Melanocyte of skin (primary cell): ENCODE results near the gene RASSF4. TPM values are rescaled to one million over a fixed set of nuclear protein-coding genes. Genes with fewer than 3 reads are reported as not detected.

ENCODE experiments used
- total RNA-seq, 2 donors: library from RNA; depleted of rRNA; stranded (reverse); fragments of >200 nt; gene quantifications; 2 replicates each; pipeline ENCODE4 v1.2.3, GENCODE V29; 2012

RASSF4 gene, protein sequence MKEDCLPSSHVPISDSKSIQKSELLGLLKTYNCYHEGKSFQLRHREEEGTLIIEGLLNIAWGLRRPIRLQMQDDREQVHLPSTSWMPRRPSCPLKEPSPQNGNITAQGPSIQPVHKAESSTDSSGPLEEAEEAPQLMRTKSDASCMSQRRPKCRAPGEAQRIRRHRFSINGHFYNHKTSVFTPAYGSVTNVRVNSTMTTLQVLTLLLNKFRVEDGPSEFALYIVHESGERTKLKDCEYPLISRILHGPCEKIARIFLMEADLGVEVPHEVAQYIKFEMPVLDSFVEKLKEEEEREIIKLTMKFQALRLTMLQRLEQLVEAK
- 10 to 100 TPM in 1 of 2 donors, 1 to 10 TPM in 1; 4.0 to 10.7 TPM for total RNA-seq

GRCh38 chr10:44959247-44960087 lies at the start of gene RASSF4:
RASSF4 (plus strand) TSS chr10:44959802; CDS start chr10:44970203, 10,401 bp downstream.

GRCh38 chr10:44911081-44911540 lies 48.5 kb upstream of the RASSF4 start, which contains the start of gene TMEM72:
TMEM72 (plus strand) TSS chr10:44911337; CDS start chr10:44911513, 176 bp downstream.

GRCh38 chr10:44978570-44979280 lies 19.1 kb downstream of the RASSF4 start, which contains the start of gene DEPP1:
DEPP1 (minus strand) TSS chr10:44978809; CDS start chr10:44978030, 779 bp downstream.

DNA sequence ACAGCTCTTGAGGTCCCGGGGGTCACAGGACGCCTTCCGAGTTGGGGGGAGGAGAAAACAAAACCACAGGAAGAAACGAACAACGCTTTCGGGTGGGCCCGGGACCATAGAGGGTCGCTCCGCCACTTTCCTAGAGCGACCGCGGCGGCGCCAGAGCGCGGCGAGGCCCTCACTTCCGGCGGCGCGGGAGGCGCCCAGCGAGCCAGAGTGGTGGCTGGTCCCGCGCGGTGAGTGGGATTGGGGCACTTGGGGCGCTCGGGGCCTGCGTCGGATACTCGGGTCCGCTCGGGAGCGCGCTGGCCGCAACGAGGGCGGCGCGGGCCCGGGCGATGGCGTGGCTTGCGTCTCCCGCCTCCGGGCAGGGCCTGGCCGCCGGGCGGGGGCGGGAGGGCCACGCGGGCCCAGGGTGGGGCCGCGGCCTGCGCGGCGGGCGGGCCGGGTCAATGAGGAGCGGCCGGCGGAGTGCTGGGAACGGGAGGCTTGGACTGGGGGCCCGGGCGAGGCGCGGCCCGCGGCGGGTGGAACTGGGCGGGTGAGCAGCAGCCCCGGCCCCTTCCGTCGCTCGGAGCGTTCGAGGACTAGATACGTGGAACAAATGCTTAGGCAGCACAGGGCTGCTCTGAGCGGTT lies 41.3 kb downstream of the RASSF4 start, which contains the start of gene ZNF22:
TSS of gene ZNF22 (plus strand) at position 172 of the 629 bp plus-strand sequence. CDS start 2,446 bp downstream, outside the sequence.

Other genes with a start within 250 kb of the RASSF4 start
- gene TMEM72, start 48.5 kb upstream of the RASSF4 start, total RNA-seq = not detected
- gene DEPP1, start 19.0 kb downstream of the RASSF4 start, total RNA-seq = under 1 TPM in 1 of 2 donors, not detected in 1; 0.69 TPM
- gene ZNF22, start 41.1 kb downstream of the RASSF4 start, total RNA-seq = 10 to 100 TPM in 1 of 2 donors, 1 to 10 TPM in 1; 4.5 to 13.7 TPM